Ishikawa (cell line): ENCODE results near the gene AUTS2.

Experiments
- CEBPB ChIP-seq: IDR thresholded peaks from 2 replicates; pipeline ENCODE4 v1.6.1; 2012
- CREB1 ChIP-seq: IDR thresholded peaks from 2 replicates; pipeline ENCODE4 v1.6.1; 2012; ENCODE audit warnings: low read depth
- EGR1 ChIP-seq: IDR thresholded peaks from 2 replicates; pipeline ENCODE4 v1.6.1; 2012
- EP300 ChIP-seq: IDR thresholded peaks from 2 replicates; pipeline ENCODE4 v1.6.1; 2012; ENCODE audit warnings: borderline replicate concordance
- FOXM1 ChIP-seq: IDR thresholded peaks from 2 replicates; pipeline ENCODE4 v1.6.1; 2012; ENCODE audit warnings: low read depth, borderline replicate concordance
- MAX ChIP-seq: IDR thresholded peaks from 2 replicates; pipeline ENCODE4 v1.6.1; 2012
- RAD21 ChIP-seq: IDR thresholded peaks from 2 replicates; pipeline ENCODE4 v1.6.1; 2012; ENCODE audit warnings: low read depth
- REST ChIP-seq: IDR thresholded peaks from 2 replicates; pipeline ENCODE4 v1.6.1; 2012; ENCODE audit warnings: low read depth, mild to moderate bottlenecking
- TAF1 ChIP-seq: IDR thresholded peaks from 2 replicates; pipeline ENCODE4 v1.6.1; 2012; ENCODE audit warnings: low read depth, mild to moderate bottlenecking
- TCF12 ChIP-seq: IDR thresholded peaks from 2 replicates; pipeline ENCODE4 v1.6.1; 2012; ENCODE audit warnings: low read depth
- TEAD4 ChIP-seq: IDR thresholded peaks from 2 replicates; pipeline ENCODE4 v1.6.1; 2012
- USF1 ChIP-seq: IDR thresholded peaks from 2 replicates; pipeline ENCODE4 v1.6.1; 2012
- YY1 ChIP-seq: IDR thresholded peaks from 2 replicates; pipeline ENCODE4 v1.6.1; 2012; ENCODE audit warnings: low read depth
- ZBTB7A ChIP-seq: IDR thresholded peaks from 2 replicates; pipeline ENCODE4 v1.6.1; 2012; ENCODE audit warnings: low read depth

GRCh38 chr7:70719125-70719524, 1120.8 kb downstream of the AUTS2 start:
- no peak for TF ChIP-seq FOXM1
- TF ChIP-seq RAD21 = no peak
- no peak for TF ChIP-seq REST
- TF ChIP-seq YY1 = no peak
- no peak for TF ChIP-seq CEBPB
- TF ChIP-seq ZBTB7A = no peak
- TF ChIP-seq TAF1 = no peak
- TF ChIP-seq TCF12 = no peak
- no peak for TF ChIP-seq MAX
- TF ChIP-seq CREB1 = no peak
- TF ChIP-seq EGR1 = no peak
- no peak for TF ChIP-seq TEAD4
- TF ChIP-seq EP300 = no peak
- TF ChIP-seq USF1 = no peak
